ENCODE measurements around the gene TSGA10IP.

Gene TSGA10IP

DNA sequence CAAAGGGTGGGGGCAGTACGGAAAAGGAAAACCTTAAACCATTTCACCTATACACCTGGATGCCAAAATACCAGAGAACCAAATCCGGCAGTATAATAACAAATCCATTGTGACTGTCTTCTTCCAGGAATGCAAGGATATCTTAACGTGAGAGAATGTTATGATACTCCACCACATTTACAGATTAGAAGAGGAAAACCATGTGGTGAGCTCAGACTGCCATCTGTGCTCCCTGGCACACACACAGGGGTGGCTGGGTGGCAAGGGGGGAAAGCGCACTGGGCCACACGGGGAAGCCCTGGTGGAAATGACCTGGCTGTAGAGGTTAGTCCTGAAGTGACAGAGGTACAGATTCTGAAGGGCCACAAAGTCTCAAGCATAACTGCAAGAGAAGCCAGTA, 46.8 kb downstream of the TSGA10IP start:
- no peak overlapping the region for H3K9ac ChIP-seq (ENCODE audit: low read length)
- no peak overlapping the region for H2BK5ac ChIP-seq (ENCODE audit: low read depth, low read length, poor library complexity)
- H3K79me1 ChIP-seq (ENCODE audit: low read length) = no peaks in the 10 kb centered on the region
- no peak overlapping the region for H4K12ac ChIP-seq (ENCODE audit: low read depth, low read length)
- H3K14ac ChIP-seq (ENCODE audit: low read length) = no peak overlapping the region
- H3K27ac ChIP-seq (ENCODE audit: low read depth, low read length) = no peak overlapping the region
- H4K8ac ChIP-seq (ENCODE audit: low read depth, low read length) = no peak overlapping the region
- no peaks in the 10 kb centered on the region for H3K79me2 ChIP-seq (ENCODE audit: control insufficient read depth, insufficient read depth, low read length, poor library complexity)
- H2BK12ac ChIP-seq (ENCODE audit: low read length) = no peak overlapping the region
- H3K4ac ChIP-seq (ENCODE audit: low read depth, low read length) = no peak overlapping the region
- no peak overlapping the region for H4K91ac ChIP-seq (ENCODE audit: low read depth, low read length)
- H2AK5ac ChIP-seq (ENCODE audit: low read length) = no peak overlapping the region
- H3K18ac ChIP-seq (ENCODE audit: low read length) = no peak overlapping the region
- no peaks in the 10 kb centered on the region for H3K27me3 ChIP-seq (ENCODE audit: insufficient read depth, low read length)
- H3K23ac ChIP-seq (ENCODE audit: low read length) = no peak overlapping the region
- no peak for DNase-seq
- no peaks in the 10 kb centered on the region for H3K9me3 ChIP-seq (ENCODE audit: insufficient read depth, low read depth, low read length)
- H3K4me1 ChIP-seq (ENCODE audit: control insufficient read depth in 1 of 2, insufficient read depth in 2 of 2, low read length in 2 of 2) = no peaks in the 10 kb centered on the region
- H3K4me3 ChIP-seq (ENCODE audit: low read depth, low read length) = no peak overlapping the region
- no CpG with 5 or more reads among the region's 5 CpGs for WGBS (ENCODE audit: extremely low coverage, insufficient coverage, insufficient read length)
- peaks cover 4 to 6% of the 10 kb centered on the region in 2 experiments for H3K36me3 ChIP-seq (ENCODE audit: control insufficient read depth in 1 of 2, insufficient read depth in 2 of 2, low read length in 2 of 2)
- no peak overlapping the region for H3K4me2 ChIP-seq (ENCODE audit: low read length)
- H2AFZ ChIP-seq (ENCODE audit: insufficient read depth, low read length, poor library complexity) = no peak overlapping the region
- H2BK120ac ChIP-seq (ENCODE audit: insufficient read depth, low read length, poor library complexity) = no peak overlapping the region

DNA sequence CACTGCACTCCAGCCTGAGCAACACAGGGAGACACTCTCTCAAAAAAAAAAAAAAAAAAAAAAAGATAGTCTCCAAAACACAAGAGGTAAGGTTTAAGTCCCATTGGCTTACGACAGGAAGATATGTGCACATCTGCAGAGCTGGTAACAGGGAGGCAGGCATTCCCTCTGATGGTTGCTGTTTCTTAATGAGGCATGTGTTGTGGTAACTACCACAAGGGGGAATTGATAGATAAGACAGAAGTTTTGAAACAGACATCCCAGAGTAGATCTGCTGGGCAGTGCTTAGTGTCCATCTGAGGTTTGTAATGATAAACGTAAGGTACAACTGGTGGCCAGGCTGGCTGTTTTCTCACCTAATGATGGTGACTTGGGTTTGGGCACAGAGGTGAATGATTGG, 52.0 kb downstream of the TSGA10IP start:
- H4K8ac ChIP-seq (ENCODE audit: low read depth, low read length) = no peak overlapping the region
- no peaks in the 10 kb centered on the region for H3K27me3 ChIP-seq (ENCODE audit: insufficient read depth, low read length)
- no peaks in the 10 kb centered on the region for H3K9me3 ChIP-seq (ENCODE audit: insufficient read depth, low read depth, low read length)
- no peak overlapping the region for H3K23ac ChIP-seq (ENCODE audit: low read length)
- no peak overlapping the region for H3K4me3 ChIP-seq (ENCODE audit: low read depth, low read length)
- no peak overlapping the region for H3K18ac ChIP-seq (ENCODE audit: low read length)
- H4K12ac ChIP-seq (ENCODE audit: low read depth, low read length) = no peak overlapping the region
- H2BK5ac ChIP-seq (ENCODE audit: low read depth, low read length, poor library complexity) = no peak overlapping the region
- H3K14ac ChIP-seq (ENCODE audit: low read length) = no peak overlapping the region
- DNase-seq = peak in 1 of 2 donors; percentile 11
- no peak overlapping the region for H3K4ac ChIP-seq (ENCODE audit: low read depth, low read length)
- H3K4me2 ChIP-seq (ENCODE audit: low read length) = no peak overlapping the region
- no peak overlapping the region for H2BK12ac ChIP-seq (ENCODE audit: low read length)
- H2AK5ac ChIP-seq (ENCODE audit: low read length) = no peak overlapping the region
- peaks cover 5% of the 10 kb centered on the region for H3K79me2 ChIP-seq (ENCODE audit: control insufficient read depth, insufficient read depth, low read length, poor library complexity)
- WGBS (ENCODE audit: extremely low coverage, insufficient coverage, insufficient read length) = no CpG with 5 or more reads among the region's 2 CpGs
- no peak overlapping the region for H4K91ac ChIP-seq (ENCODE audit: low read depth, low read length)
- H2BK120ac ChIP-seq (ENCODE audit: insufficient read depth, low read length, poor library complexity) = no peak overlapping the region
- no peak overlapping the region for H3K27ac ChIP-seq (ENCODE audit: low read depth, low read length)
- peaks cover 5% of the 10 kb centered on the region for H3K79me1 ChIP-seq (ENCODE audit: low read length)
- H3K4me1 ChIP-seq (ENCODE audit: control insufficient read depth in 1 of 2, insufficient read depth in 2 of 2, low read length in 2 of 2) = no peaks in the 10 kb centered on the region
- H2AFZ ChIP-seq (ENCODE audit: insufficient read depth, low read length, poor library complexity) = no peak overlapping the region
- peaks cover 24 to 31% of the 10 kb centered on the region in 2 experiments for H3K36me3 ChIP-seq (ENCODE audit: control insufficient read depth in 1 of 2, insufficient read depth in 2 of 2, low read length in 2 of 2)
- H3K9ac ChIP-seq (ENCODE audit: low read length) = no peak overlapping the region

DNA sequence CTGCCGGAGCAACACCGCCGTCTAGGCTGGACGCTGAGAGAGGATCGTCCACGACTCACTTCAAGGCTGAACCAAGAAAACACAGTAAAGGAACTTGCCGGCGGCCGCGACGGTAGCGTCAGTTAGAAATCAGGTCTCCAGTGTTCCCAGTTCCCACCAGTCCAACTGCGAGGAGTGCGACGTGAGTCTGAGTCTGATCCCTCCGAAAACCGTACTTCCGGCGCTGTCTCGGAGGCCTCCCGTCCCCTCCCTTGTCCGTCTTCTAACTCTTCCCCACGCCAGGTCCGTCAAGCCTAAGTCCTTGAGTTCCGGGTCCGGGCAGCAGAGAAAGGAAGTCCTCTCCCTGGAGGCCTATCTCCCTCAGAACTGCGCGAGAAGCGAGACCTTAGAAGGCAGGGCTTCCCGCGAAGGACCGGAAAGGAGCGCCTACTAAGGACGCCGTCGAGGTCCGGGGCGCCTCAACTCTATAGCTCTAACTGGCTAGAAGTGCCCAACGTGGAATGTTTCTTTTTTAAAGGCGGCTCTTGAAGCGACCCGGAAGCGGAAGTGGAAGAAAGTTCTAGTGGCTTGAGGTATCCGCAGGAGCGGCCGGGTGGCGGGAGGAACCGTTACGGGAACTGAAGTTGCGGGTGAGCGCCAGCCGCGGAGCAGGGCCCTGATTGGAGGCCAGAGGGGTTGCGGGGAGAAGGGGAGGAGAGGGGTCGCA, 56.8 kb downstream of the TSGA10IP start, which contains the start of the genes BANF1 and EIF1AD:
Gene BANF1, plus strand, starts transcription at position 562 of the 706 bp plus-strand sequence. CDS start 748 bp downstream, outside the sequence.
Gene EIF1AD, minus strand, starts transcription at position 216 of the 706 bp plus-strand sequence. CDS start 1,768 bp downstream, outside the sequence.
- Histone ChIP-seq H3K4ac (ENCODE audit: low read depth, low read length) (peak within 1 kb of the TSS; percentile 75), H3K4me1 (ENCODE audit: control insufficient read depth in 1 of 2, insufficient read depth in 2 of 2, low read length in 2 of 2) (peaks cover 7 to 13% of the 10 kb centered on the region in 2 experiments), H3K79me2 (ENCODE audit: control insufficient read depth, insufficient read depth, low read length, poor library complexity) (peaks cover 9% of the 10 kb centered on the region), H3K14ac (ENCODE audit: low read length) (peak within 1 kb of the TSS; percentile 95), H3K18ac (ENCODE audit: low read length) (peak within 1 kb of the TSS; percentile 91), H3K9ac (ENCODE audit: low read length) (peak within 1 kb of the TSS; percentile 86), H3K36me3 (ENCODE audit: control insufficient read depth in 1 of 2, insufficient read depth in 2 of 2, low read length in 2 of 2) (peaks cover 32 to 40% of the 10 kb centered on the region in 2 experiments), H2BK12ac (ENCODE audit: low read length) (no peak within 1 kb of the TSS), H3K27me3 (ENCODE audit: insufficient read depth, low read length) (no peaks in the 10 kb centered on the region), H3K4me2 (ENCODE audit: low read length) (peak within 1 kb of the TSS; percentile 94), H3K23ac (ENCODE audit: low read length) (no peak within 1 kb of the TSS), H2AFZ (ENCODE audit: insufficient read depth, low read length, poor library complexity) (peak within 1 kb of the TSS; percentile 94), H2BK120ac (ENCODE audit: insufficient read depth, low read length, poor library complexity) (peak within 1 kb of the TSS; percentile 94), H2BK5ac (ENCODE audit: low read depth, low read length, poor library complexity) (peak within 1 kb of the TSS; percentile 78), H3K9me3 (ENCODE audit: insufficient read depth, low read depth, low read length) (no peaks in the 10 kb centered on the region), H4K91ac (ENCODE audit: low read depth, low read length) (peak within 1 kb of the TSS; percentile 87), H4K12ac (ENCODE audit: low read depth, low read length) (peak within 1 kb of the TSS; percentile 92), H3K4me3 (ENCODE audit: low read depth, low read length) (peak within 1 kb of the TSS; percentile 85), H3K27ac (ENCODE audit: low read depth, low read length) (peak within 1 kb of the TSS; percentile 87), H4K8ac (ENCODE audit: low read depth, low read length) (peak within 1 kb of the TSS; percentile 92), H2AK5ac (ENCODE audit: low read length) (peak within 1 kb of the TSS; percentile 60), H3K79me1 (ENCODE audit: low read length) (peaks cover 10% of the 10 kb centered on the region)
- no CpG with 5 or more reads among the region's 55 CpGs for WGBS (ENCODE audit: extremely low coverage, insufficient coverage, insufficient read length)
- DNase-seq = peak; percentile 94 to 98

DNA sequence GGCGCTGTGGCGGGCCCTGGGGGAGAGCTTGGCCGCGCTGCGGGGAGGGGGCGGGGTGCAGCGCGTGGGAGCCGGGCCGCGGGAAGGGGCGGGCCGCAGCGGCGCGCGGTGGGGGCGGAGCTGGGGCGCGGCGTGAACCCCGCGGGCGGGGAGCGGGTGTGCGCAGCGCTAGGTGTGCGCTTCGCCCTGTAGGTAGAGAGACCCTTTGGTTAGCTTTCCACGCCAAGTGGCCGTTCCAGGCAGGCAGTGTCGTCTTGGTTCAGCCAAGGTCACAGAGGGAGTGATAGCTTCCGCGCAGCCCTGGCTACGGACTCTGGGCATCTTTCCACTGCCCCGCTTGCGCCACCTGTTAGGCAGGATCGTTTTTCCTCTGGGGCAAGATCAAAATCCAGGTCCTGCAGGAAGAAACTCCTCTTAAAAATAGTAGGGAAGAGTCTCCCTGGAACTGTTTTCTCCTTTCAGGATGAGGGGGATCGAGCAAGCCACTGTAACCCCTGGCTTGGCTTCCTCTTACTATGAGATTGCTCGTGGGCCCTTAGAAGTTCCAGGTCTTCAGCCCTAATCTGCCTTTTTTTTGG, 57.5 kb downstream of the TSGA10IP start:
- peak overlapping the region; percentile 75 for H3K4ac ChIP-seq (ENCODE audit: low read depth, low read length)
- DNase-seq = peak; percentile 39 to 59
- peak overlapping the region; percentile 68 for H2BK120ac ChIP-seq (ENCODE audit: insufficient read depth, low read length, poor library complexity)
- H2AK5ac ChIP-seq (ENCODE audit: low read length) = peak overlapping the region; percentile 60
- H3K4me3 ChIP-seq (ENCODE audit: low read depth, low read length) = peak overlapping the region; percentile 85
- peak overlapping the region; percentile 87 for H4K91ac ChIP-seq (ENCODE audit: low read depth, low read length)
- H3K27me3 ChIP-seq (ENCODE audit: insufficient read depth, low read length) = no peaks in the 10 kb centered on the region
- H2BK12ac ChIP-seq (ENCODE audit: low read length) = no peak overlapping the region
- peaks cover 10% of the 10 kb centered on the region for H3K79me1 ChIP-seq (ENCODE audit: low read length)
- peaks cover 7 to 16% of the 10 kb centered on the region in 2 experiments for H3K4me1 ChIP-seq (ENCODE audit: control insufficient read depth in 1 of 2, insufficient read depth in 2 of 2, low read length in 2 of 2)
- H3K27ac ChIP-seq (ENCODE audit: low read depth, low read length) = peak overlapping the region; percentile 87
- peak overlapping the region; percentile 91 for H3K18ac ChIP-seq (ENCODE audit: low read length)
- peak overlapping the region; percentile 78 for H2BK5ac ChIP-seq (ENCODE audit: low read depth, low read length, poor library complexity)
- H4K8ac ChIP-seq (ENCODE audit: low read depth, low read length) = peak overlapping the region; percentile 92
- peak overlapping the region; percentile 94 for H2AFZ ChIP-seq (ENCODE audit: insufficient read depth, low read length, poor library complexity)
- peak overlapping the region; percentile 95 for H3K14ac ChIP-seq (ENCODE audit: low read length)
- H3K23ac ChIP-seq (ENCODE audit: low read length) = no peak overlapping the region
- no CpG with 5 or more reads among the region's 40 CpGs for WGBS (ENCODE audit: extremely low coverage, insufficient coverage, insufficient read length)
- peak overlapping the region; percentile 86 for H3K9ac ChIP-seq (ENCODE audit: low read length)
- H3K4me2 ChIP-seq (ENCODE audit: low read length) = peak overlapping the region; percentile 94
- H3K36me3 ChIP-seq (ENCODE audit: control insufficient read depth in 1 of 2, insufficient read depth in 2 of 2, low read length in 2 of 2) = peaks cover 29 to 34% of the 10 kb centered on the region in 2 experiments
- peaks cover 9% of the 10 kb centered on the region for H3K79me2 ChIP-seq (ENCODE audit: control insufficient read depth, insufficient read depth, low read length, poor library complexity)
- no peaks in the 10 kb centered on the region for H3K9me3 ChIP-seq (ENCODE audit: insufficient read depth, low read depth, low read length)
- H4K12ac ChIP-seq (ENCODE audit: low read depth, low read length) = peak overlapping the region; percentile 92
